Activated T-cell treated with anti-CD3 and anti-CD28 coated beads for 1 hour (primary cell): ENCODE data around the gene PDCD11.

Source experiments
- DNase-seq: peaks from one replicate; pipeline ENCODE4 v3.0.0-alpha.2; 2020; ENCODE audit warnings: low read depth

Gene PDCD11

GRCh38 chr10:103451091-103451813, 54.8 kb downstream of the PDCD11 start:
- DNase-seq, result peak; percentile 34

- peak; percentile 56 for DNase-seq
Measured at GRCh38 chr10:103451831-103452505, 55.5 kb downstream of the PDCD11 start, which contains the start of gene CALHM2. Gene CALHM2, minus strand, starts transcription at chr10:103452370. Its CDS starts 2,429 bp downstream, at chr10:103449941.

GRCh38 chr10:103452506-103453230, 56.2 kb downstream of the PDCD11 start:
- no peak for DNase-seq

GRCh38 chr10:103454026-103454425, 57.6 kb downstream of the PDCD11 start:
- no peak for DNase-seq

- no peak for DNase-seq
Measured at GRCh38 chr10:103455235-103455634, 58.8 kb downstream of the PDCD11 start.

- no peak for DNase-seq
Measured at GRCh38 chr10:103456074-103456660, 59.7 kb downstream of the PDCD11 start.

GRCh38 chr10:103457176-103457712, 60.8 kb downstream of the PDCD11 start:
- DNase-seq, result no peak

- no peak for DNase-seq
Measured at GRCh38 chr10:103457896-103458583, 61.6 kb downstream of the PDCD11 start.

- DNase-seq, result no peak
Measured at GRCh38 chr10:103458720-103459119, 62.3 kb downstream of the PDCD11 start, which contains the start of gene CALHM1. Gene CALHM1, minus strand, starts transcription at chr10:103458900. Its CDS starts 149 bp downstream, at chr10:103458751.

- DNase-seq, result no peak
Measured at GRCh38 chr10:103459615-103460014, 63.2 kb downstream of the PDCD11 start.

GRCh38 chr10:103463499-103463898, 67.1 kb downstream of the PDCD11 start:
- no peak for DNase-seq

GRCh38 chr10:103465411-103466179, 69.2 kb downstream of the PDCD11 start:
- DNase-seq, result no peak

- DNase-seq, result no peak
Measured at GRCh38 chr10:103466734-103467133, 70.3 kb downstream of the PDCD11 start.

GRCh38 chr10:103467406-103467805, 71.0 kb downstream of the PDCD11 start:
- no peak for DNase-seq

- DNase-seq, result no peak
Measured at GRCh38 chr10:103469201-103469600, 72.8 kb downstream of the PDCD11 start.

GRCh38 chr10:103470761-103471653, 74.6 kb downstream of the PDCD11 start:
- DNase-seq, result peak; percentile 55

GRCh38 chr10:103472005-103472404, 75.6 kb downstream of the PDCD11 start:
- DNase-seq, result no peak

GRCh38 chr10:103473261-103473671, 76.8 kb downstream of the PDCD11 start:
- no peak for DNase-seq

- DNase-seq, result no peak
Measured at GRCh38 chr10:103474077-103474476, 77.7 kb downstream of the PDCD11 start.

GRCh38 chr10:103475437-103475836, 79.0 kb downstream of the PDCD11 start:
- DNase-seq, result no peak
